Liver (tissue), 9 donors: ENCODE data around the gene TOMT. TPM values are rescaled to one million over a fixed set of nuclear protein-coding genes. Genes with fewer than 3 reads are reported as not detected.

ENCODE experiments used
- DNase-seq: peaks from one replicate; pipeline ENCODE4 v3.0.0-alpha.2; 2017; ENCODE audit warnings: low spot score
- H3K27ac ChIP-seq, 2 donors: one replicate each; pipeline ENCODE4 v1.7.0; 2013; ENCODE audit warnings: inconsistent platforms in 2 of 2, low read length in 2 of 2, control low read depth in 1 of 2, low read depth in 1 of 2, mild to moderate bottlenecking in 1 of 2
- H3K27me3 ChIP-seq, 4 donors: one replicate each; pipeline versions ENCODE4 v1.6.1 to v1.7.0; 2013; ENCODE audit warnings: low read length in 3 of 4, inconsistent platforms in 1 of 4, mild to moderate bottlenecking in 1 of 4, moderate library complexity in 1 of 4; ENCODE audit not compliant: control insufficient read depth in 4 of 4, insufficient read depth in 4 of 4
- H3K36me3 ChIP-seq, 4 donors: one replicate each; pipeline versions ENCODE4 v1.6.1 to v1.7.0; 2013; ENCODE audit warnings: low read length in 3 of 4, mild to moderate bottlenecking in 3 of 4, low read depth in 1 of 4, moderate library complexity in 1 of 4; ENCODE audit not compliant: control insufficient read depth in 4 of 4, insufficient read depth in 3 of 4
- H3K4me1 ChIP-seq, 4 donors: one replicate each; pipeline versions ENCODE4 v1.6.1 to v1.7.0; 2013; ENCODE audit warnings: low read length in 3 of 4, mild to moderate bottlenecking in 3 of 4, moderate library complexity in 1 of 4; ENCODE audit not compliant: control insufficient read depth in 4 of 4, insufficient read depth in 4 of 4
- H3K4me3 ChIP-seq, 3 donors: one replicate each; pipeline versions ENCODE4 v1.6.1 to v1.7.0; 2013; ENCODE audit warnings: low read length in 3 of 3, control low read depth in 1 of 3, low read depth in 1 of 3, mild to moderate bottlenecking in 1 of 3
- H3K9ac ChIP-seq, 2 donors: one replicate each; pipeline ENCODE4 v1.7.0; 2013; ENCODE audit warnings: low read length in 2 of 2, mild to moderate bottlenecking in 2 of 2, moderate library complexity in 2 of 2, control low read depth in 1 of 2, low read depth in 1 of 2
- H3K9me3 ChIP-seq, 4 donors: one replicate each; pipeline versions ENCODE4 v1.6.1 to v1.7.0; 2013; ENCODE audit warnings: low read length in 3 of 4; ENCODE audit not compliant: control insufficient read depth in 4 of 4
- ATF3 ChIP-seq: IDR thresholded peaks from 2 replicates; pipeline ENCODE4 v1.6.1; 2016; ENCODE audit warnings: antibody characterized with exemption
- CTCF ChIP-seq: fragments of 150-350 bp; IDR thresholded peaks from 2 replicates; pipeline ENCODE4 v1.5.1; 2017; ENCODE audit warnings: improper control_type of control experiment, low read depth, low read length; ENCODE audit not compliant: missing input control
- EGR1 ChIP-seq, 2 donors: IDR thresholded peaks; 2 replicates each; pipeline ENCODE4 v1.6.1; 2016 to 2018; ENCODE audit warnings: antibody characterized with exemption in 2 of 2, low read depth in 2 of 2
- FOXA1 ChIP-seq: IDR thresholded peaks from 2 replicates; pipeline ENCODE4 v1.6.1; 2016; ENCODE audit warnings: antibody characterized with exemption
- FOXA2 ChIP-seq: IDR thresholded peaks from 2 replicates; pipeline ENCODE4 v1.6.1; 2016; ENCODE audit warnings: antibody characterized with exemption
- GABPA ChIP-seq, 2 donors: IDR thresholded peaks in 1 of 2; conservative IDR thresholded peaks in 1 of 2; 2 replicates each; pipeline ENCODE4 v1.6.1; 2016; ENCODE audit warnings: antibody characterized with exemption in 2 of 2, mild to moderate bottlenecking in 1 of 2, moderate library complexity in 1 of 2
- HNF4G ChIP-seq: IDR thresholded peaks from 2 replicates; pipeline ENCODE4 v1.6.1; 2016; ENCODE audit warnings: antibody characterized with exemption
- JUND ChIP-seq, 2 donors: IDR thresholded peaks; 2 replicates each; pipeline ENCODE4 v1.6.1; 2016; ENCODE audit warnings: antibody characterized with exemption in 2 of 2
- MAX ChIP-seq: IDR thresholded peaks from 2 replicates; pipeline ENCODE4 v1.6.1; 2016; ENCODE audit warnings: antibody characterized with exemption
- NR2F2 ChIP-seq: IDR thresholded peaks from 2 replicates; pipeline ENCODE4 v1.6.1; 2016; ENCODE audit warnings: antibody characterized with exemption
- RAD21 ChIP-seq, 2 donors: IDR thresholded peaks; 2 replicates each; pipeline ENCODE4 v1.6.1; 2016; ENCODE audit warnings: antibody characterized with exemption in 2 of 2, mild to moderate bottlenecking in 2 of 2
- REST ChIP-seq: IDR thresholded peaks from 2 replicates; pipeline ENCODE4 v1.6.1; 2016; ENCODE audit warnings: antibody characterized with exemption, mild to moderate bottlenecking
- SP1 ChIP-seq: IDR thresholded peaks from 2 replicates; pipeline ENCODE4 v1.6.1; 2018; ENCODE audit warnings: antibody characterized with exemption, mild to moderate bottlenecking
- TAF1 ChIP-seq: conservative IDR thresholded peaks from 2 replicates; pipeline ENCODE4 v1.6.1; 2016; ENCODE audit warnings: antibody characterized with exemption, mild to moderate bottlenecking
- YY1 ChIP-seq: IDR thresholded peaks from 2 replicates; pipeline ENCODE4 v1.6.1; 2016; ENCODE audit warnings: antibody characterized with exemption, mild to moderate bottlenecking
- ZBTB33 ChIP-seq: IDR thresholded peaks from 2 replicates; pipeline ENCODE4 v1.6.1; 2016; ENCODE audit warnings: antibody characterized with exemption
- WGBS: extraction: QIAGEN DNeasy Blood & Tissue Kit; methylation state at CpG from one replicate; pipeline ENCODE4 v1.1.7; 2013; 5-methylcytosine and 5-hydroxymethylcytosine counted together
- polyA plus RNA-seq, 2 donors: library from polyadenylated mRNA; stranded (reverse) in 1 of 2; unstranded in 1 of 2; fragments of 200-250 nt in 1 of 2; fragments of >200 nt in 1 of 2; fragmentation: Nextera tagmentation in 1 of 2; extraction: Ambion mirVana in 1 of 2; gene quantifications; one replicate each; pipeline versions ENCODE4 v1.2.1 to v1.2.3, GENCODE V29; 2013 to 2015
- total RNA-seq, 2 donors: library from RNA; depleted of rRNA; stranded (reverse); fragments of >200 nt; gene quantifications; one replicate each; pipeline ENCODE4 v1.2.3, GENCODE V29; 2014
- donor health status: healthy.
- donor health status: healthy.
- donor health status: healthy.
- donor health status: healthy.
- donor health status: healthy.

The TOMT gene
- total and polyA plus RNA-seq, 4 donors = 0.33 TPM; not detected in 3

- Histone ChIP-seq H3K4me1 (no peaks in the 10 kb centered on the region), H3K4me3 (no peak overlapping the region), H3K9ac (no peak overlapping the region), H3K9me3 (no peaks in the 10 kb centered on the region), H3K36me3 (no peaks in the 10 kb centered on the region), H3K27me3 (no peaks in the 10 kb centered on the region), H3K27ac (no peak overlapping the region)
- no peak for DNase-seq
- no peak for TF ChIP-seq FOXA2
- no peak for TF ChIP-seq SP1
- no peak for TF ChIP-seq NR2F2
- TF ChIP-seq FOXA1 = no peak
- TF ChIP-seq RAD21 (IDR thresholded peaks at IDR 0.05) = no peak
- no peak for TF ChIP-seq HNF4G
- no peak for TF ChIP-seq TAF1
- TF ChIP-seq ATF3 = no peak
- TF ChIP-seq REST = no peak
- no peak for TF ChIP-seq EGR1 (IDR thresholded peaks at IDR 0.05; ENCODE audit: low read depth in 2 of 2)
- no peak for TF ChIP-seq MAX
- TF ChIP-seq CTCF = no peak
- no peak for TF ChIP-seq JUND (IDR thresholded peaks at IDR 0.05)
- no peak for TF ChIP-seq GABPA (IDR thresholded peaks at IDR 0.05 in 1 of 2, conservative IDR thresholded peaks at IDR 0.05 in 1 of 2)
- WGBS = 59% methylated on average over 2 of the region's 2 CpGs
Measured at GRCh38 chr11:72127923-72128322, 22.2 kb downstream of the TOMT start.

DNA sequence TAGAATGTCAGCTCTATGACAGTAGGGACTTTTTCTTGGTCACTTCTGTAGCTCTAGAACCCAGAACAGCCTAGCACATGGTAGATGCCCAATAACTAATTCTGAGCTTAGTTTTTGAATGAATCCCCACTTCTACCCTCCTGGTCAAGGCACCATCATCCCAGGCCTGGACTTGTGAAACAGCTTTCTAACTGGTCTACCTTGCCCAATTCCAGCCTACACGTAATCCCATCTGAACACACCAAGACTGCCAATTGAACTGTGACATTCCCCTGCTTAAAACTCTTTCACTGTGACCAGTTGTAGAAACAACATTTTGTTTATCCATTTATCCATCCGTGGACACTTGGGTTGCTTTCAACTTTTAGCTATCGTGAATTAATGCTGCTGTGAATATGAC, 23.7 kb downstream of the TOMT start:
- TF ChIP-seq RAD21 (IDR thresholded peaks at IDR 0.05) (no peak), SP1 (no peak), GABPA (IDR thresholded peaks at IDR 0.05 in 1 of 2, conservative IDR thresholded peaks at IDR 0.05 in 1 of 2) (no peak), TAF1 (no peak), CTCF (no peak), YY1 (no peak), EGR1 (IDR thresholded peaks at IDR 0.05; ENCODE audit: low read depth in 2 of 2) (no peak), ZBTB33 (no peak)
- Histone ChIP-seq H3K9me3 (no peaks in the 10 kb centered on the region), H3K36me3 (no peaks in the 10 kb centered on the region), H3K27ac (no peak overlapping the region), H3K4me1 (no peaks in the 10 kb centered on the region), H3K27me3 (no peaks in the 10 kb centered on the region), H3K9ac (no peak overlapping the region), H3K4me3 (no peak overlapping the region)
- WGBS = 81% methylated on average over 3 of the region's 3 CpGs
- DNase-seq = no peak
